Measurements from ENCODE around the gene USP13. TPM values are rescaled to one million over a fixed set of nuclear protein-coding genes. Genes with fewer than 3 reads are reported as not detected.
"Not testable (repeated sequence)": the region's sequence is repeated elsewhere in the genome, so short reads cannot be mapped to it uniquely, and the experiment has no call there.

Gene USP13
- total RNA-seq, 1 donor from 2014 or later = 11.5 TPM

DNA sequence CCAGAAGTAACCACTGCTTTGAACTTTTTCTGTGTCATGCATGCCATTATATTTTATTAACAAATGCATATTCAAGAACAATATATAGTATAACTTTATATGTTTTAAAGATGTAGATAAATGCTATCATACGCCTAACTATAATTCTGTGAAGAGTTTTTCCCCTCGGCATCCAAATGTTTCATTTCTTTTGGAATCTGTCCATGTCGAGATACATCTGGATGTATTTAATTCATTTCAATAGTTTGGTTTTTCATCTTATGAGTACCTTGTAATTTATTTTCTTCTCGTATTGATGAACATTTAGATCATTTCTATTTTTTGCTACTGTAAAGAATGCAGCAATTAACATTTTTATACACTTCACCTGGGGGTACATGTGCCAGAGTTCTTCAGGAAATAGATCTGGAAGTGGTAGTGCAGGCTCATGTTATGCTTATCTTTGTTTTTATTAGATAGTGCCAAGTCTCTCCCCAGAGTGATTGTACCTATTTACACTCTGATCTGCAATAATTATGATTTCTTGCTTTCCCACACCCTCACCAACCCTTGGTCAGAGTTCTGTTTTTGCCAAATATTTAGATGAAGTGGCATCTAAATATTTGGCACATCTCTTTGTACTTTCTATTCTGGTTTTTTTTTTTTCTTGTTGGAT, 29.7 kb downstream of the USP13 start:
- TF ChIP-seq POLR2AphosphoS5 (IDR thresholded peaks at IDR 0.05; ENCODE audit: insufficient read depth in 1 of 2, low read depth in 1 of 2) = no peak
- TF ChIP-seq POLR2A (IDR thresholded peaks at IDR 0.05) = no peak
- TF ChIP-seq, protein P1, sequence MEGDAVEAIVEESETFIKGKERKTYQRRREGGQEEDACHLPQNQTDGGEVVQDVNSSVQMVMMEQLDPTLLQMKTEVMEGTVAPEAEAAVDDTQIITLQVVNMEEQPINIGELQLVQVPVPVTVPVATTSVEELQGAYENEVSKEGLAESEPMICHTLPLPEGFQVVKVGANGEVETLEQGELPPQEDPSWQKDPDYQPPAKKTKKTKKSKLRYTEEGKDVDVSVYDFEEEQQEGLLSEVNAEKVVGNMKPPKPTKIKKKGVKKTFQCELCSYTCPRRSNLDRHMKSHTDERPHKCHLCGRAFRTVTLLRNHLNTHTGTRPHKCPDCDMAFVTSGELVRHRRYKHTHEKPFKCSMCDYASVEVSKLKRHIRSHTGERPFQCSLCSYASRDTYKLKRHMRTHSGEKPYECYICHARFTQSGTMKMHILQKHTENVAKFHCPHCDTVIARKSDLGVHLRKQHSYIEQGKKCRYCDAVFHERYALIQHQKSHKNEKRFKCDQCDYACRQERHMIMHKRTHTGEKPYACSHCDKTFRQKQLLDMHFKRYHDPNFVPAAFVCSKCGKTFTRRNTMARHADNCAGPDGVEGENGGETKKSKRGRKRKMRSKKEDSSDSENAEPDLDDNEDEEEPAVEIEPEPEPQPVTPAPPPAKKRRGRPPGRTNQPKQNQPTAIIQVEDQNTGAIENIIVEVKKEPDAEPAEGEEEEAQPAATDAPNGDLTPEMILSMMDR (IDR thresholded peaks at IDR 0.05) = no peak
- H3K27me3 ChIP-seq = no peaks in the 10 kb centered on the region
- H3K9me3 ChIP-seq = no peaks in the 10 kb centered on the region
- no peaks in the 10 kb centered on the region for H3K36me3 ChIP-seq
- no peaks in the 10 kb centered on the region for H3K4me1 ChIP-seq
- no peak overlapping the region for H3K4me3 ChIP-seq
- DNase-seq (ENCODE audit: extremely low spot score in 2 of 2) = no peak
- intact Hi-C loops (cut with DNase I) = no loop called here
- no peak overlapping the region for H3K27ac ChIP-seq

DNA sequence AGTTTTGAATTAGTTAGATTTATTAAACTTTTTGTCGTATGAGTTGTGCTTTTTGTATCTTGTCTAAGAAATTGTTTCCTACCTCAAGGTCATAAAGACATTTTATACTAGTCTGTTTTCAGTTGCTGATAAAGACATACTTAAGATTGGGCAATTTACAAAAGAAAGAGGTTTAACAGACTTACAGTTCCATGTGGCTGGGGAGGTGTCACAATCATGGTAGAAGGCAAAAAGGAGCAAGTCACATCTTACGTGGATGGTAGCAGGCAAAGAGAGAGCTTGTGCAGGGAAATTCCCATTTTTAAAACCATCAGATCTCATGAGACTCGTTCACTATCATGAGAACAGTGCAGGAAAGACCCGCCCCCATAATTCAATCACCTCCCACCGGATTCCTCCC, 30.4 kb downstream of the USP13 start:
- H3K4me3 ChIP-seq; H3K27ac ChIP-seq; H3K36me3 ChIP-seq; intact Hi-C loops (cut with DNase I); H3K27me3 ChIP-seq; H3K4me1 ChIP-seq; H3K9me3 ChIP-seq; DNase-seq (ENCODE audit: extremely low spot score in 2 of 2): not testable (repeated sequence)

DNA sequence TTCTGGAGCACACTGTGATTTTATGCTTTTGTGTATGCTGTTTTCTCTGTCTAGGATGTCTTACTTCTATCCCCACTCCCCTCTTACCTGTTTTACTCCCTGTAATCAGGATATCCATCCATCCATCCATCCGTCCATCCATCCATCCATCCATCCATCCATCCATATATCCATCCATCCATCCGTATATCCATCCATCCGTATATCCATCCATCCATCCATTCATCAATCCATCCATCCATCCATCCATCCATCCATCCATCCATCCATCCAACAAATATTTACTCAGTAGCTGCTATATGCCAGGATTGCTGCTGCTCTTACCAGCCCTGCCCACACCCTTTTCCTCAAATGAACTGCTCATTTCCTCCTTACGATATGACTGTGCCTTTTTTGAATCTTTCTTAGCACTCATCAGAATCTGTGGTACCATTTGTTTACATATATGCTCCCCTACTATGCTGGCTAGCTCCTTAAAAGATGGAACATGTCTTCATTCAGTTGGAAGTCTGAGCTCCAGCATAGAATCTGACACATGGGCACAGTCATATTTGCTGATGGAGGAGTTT, 35.2 kb downstream of the USP13 start:
- no peaks in the 10 kb centered on the region for H3K27me3 ChIP-seq
- no peak overlapping the region for H3K27ac ChIP-seq
- no peak for DNase-seq (ENCODE audit: extremely low spot score in 2 of 2)
- no peaks in the 10 kb centered on the region for H3K4me1 ChIP-seq
- intact Hi-C loops (cut with DNase I) = no loop called here
- H3K36me3 ChIP-seq = no peaks in the 10 kb centered on the region
- H3K4me3 ChIP-seq = no peak overlapping the region
- TF ChIP-seq, protein P1 (IDR thresholded peaks at IDR 0.05) = no peak
- TF ChIP-seq POLR2A (IDR thresholded peaks at IDR 0.05) = no peak
- TF ChIP-seq POLR2AphosphoS5 (IDR thresholded peaks at IDR 0.05; ENCODE audit: insufficient read depth in 1 of 2, low read depth in 1 of 2) = no peak
- H3K9me3 ChIP-seq = no peaks in the 10 kb centered on the region

DNA sequence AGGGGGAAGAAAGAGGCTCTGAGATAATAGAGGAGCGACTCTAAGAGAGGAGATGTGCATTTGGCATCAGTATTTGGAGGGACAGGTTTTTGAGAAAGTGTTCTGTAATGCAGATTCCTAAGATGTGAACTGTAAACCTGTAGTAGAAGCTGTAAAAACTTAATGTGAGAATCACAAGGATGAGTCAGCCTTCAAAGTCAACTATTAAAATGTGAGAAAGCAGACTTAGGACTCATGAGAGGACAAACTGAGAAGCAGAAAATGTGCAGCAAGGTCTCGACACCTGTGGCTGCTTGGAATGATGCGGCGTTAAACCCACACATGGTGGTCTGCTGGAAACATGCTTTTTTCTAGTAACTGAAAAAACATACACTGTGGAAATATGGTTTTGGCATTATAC, 36.0 kb downstream of the USP13 start:
- Histone ChIP-seq H3K27ac (no peak overlapping the region), H3K4me3 (no peak overlapping the region), H3K36me3 (no peaks in the 10 kb centered on the region), H3K9me3 (no peaks in the 10 kb centered on the region), H3K27me3 (no peaks in the 10 kb centered on the region), H3K4me1 (no peaks in the 10 kb centered on the region)
- no peak for TF ChIP-seq POLR2A (IDR thresholded peaks at IDR 0.05)
- TF ChIP-seq, protein P1 (IDR thresholded peaks at IDR 0.05) = no peak
- TF ChIP-seq POLR2AphosphoS5 (IDR thresholded peaks at IDR 0.05; ENCODE audit: insufficient read depth in 1 of 2, low read depth in 1 of 2) = no peak
- intact Hi-C loops (cut with DNase I) = no loop called here
- DNase-seq (ENCODE audit: extremely low spot score in 2 of 2) = no peak

DNA sequence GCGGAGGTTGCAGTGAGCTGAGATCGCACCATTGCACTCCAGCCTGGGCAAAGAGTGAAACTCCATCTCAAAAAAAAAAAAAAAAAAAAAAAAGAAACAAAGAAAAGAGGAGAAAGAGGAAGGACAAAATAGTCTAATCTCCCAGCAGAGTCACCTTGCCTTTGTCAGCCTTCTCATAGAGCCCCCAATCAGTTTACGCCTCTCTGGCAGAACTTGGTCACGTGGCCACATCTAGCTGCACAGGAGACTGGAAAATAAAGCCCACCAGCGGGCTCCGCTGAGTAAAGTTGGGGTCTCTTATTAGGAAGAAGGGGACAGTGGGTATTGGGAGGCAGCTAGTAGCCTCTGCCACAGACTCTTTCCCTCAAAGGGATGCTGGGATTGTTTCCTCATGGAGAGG, 41.9 kb downstream of the USP13 start:
- Histone ChIP-seq H3K4me3 (no peak overlapping the region), H3K4me1 (no peaks in the 10 kb centered on the region), H3K9me3 (no peaks in the 10 kb centered on the region), H3K27me3 (no peaks in the 10 kb centered on the region), H3K27ac (no peak overlapping the region), H3K36me3 (no peaks in the 10 kb centered on the region)
- no peak for DNase-seq (ENCODE audit: extremely low spot score in 2 of 2)
- TF ChIP-seq POLR2AphosphoS5 (IDR thresholded peaks at IDR 0.05; ENCODE audit: insufficient read depth in 1 of 2, low read depth in 1 of 2) (no peak), POLR2A (IDR thresholded peaks at IDR 0.05) (no peak)
- TF ChIP-seq, protein P1 (IDR thresholded peaks at IDR 0.05) = no peak
- intact Hi-C loops (cut with DNase I) = no loop called here
